Caco-2 (cell line): ENCODE measurements around the gene RFX3. TPM values are rescaled to one million over a fixed set of nuclear protein-coding genes. Genes with fewer than 3 reads are reported as not detected.

Experiments used
- BruUV-seq: library from RNA; stranded (reverse); fragments of 400-500 nt; replicated peaks from 2 replicates; lab custom pipeline; 2021; lab: Mats Ljungman, UMichigan
- CTCF ChIA-PET: fragments of 300-600 bp; sonication (Branson Sonifier 250); formaldehyde crosslinking; loops from one replicate; lab custom pipeline; 2022; ENCODE audit warnings: antibody characterized with exemption; lab: Charles Lee
- POLR2A ChIA-PET: fragments of 300-600 bp; sonication (Branson Sonifier 250); formaldehyde crosslinking; loops from one replicate; lab custom pipeline; 2022; ENCODE audit warnings: antibody characterized with exemption; lab: Charles Lee
- DNase-seq, 2 experiments: peaks; one replicate each; pipeline versions ENCODE4 v3.0.0 to v3.0.0-alpha.2; 2020 to 2022
- H3K27me3 ChIP-seq: replicated peaks from 2 replicates; pipeline ENCODE4 v1.6.0; 2011; ENCODE audit warnings: low read length; ENCODE audit not compliant: control insufficient read depth, insufficient read depth
- H3K36me3 ChIP-seq: 2 replicates; pipeline ENCODE4 v1.5.1; 2011; ENCODE audit warnings: low read length; ENCODE audit not compliant: control insufficient read depth, insufficient read depth
- H3K4me1 ChIP-seq: fragments of 250-450 bp; sonication (Bioruptor Pico); 2 replicates; pipeline ENCODE4 v1.5.1; 2020; ENCODE audit warnings: mild to moderate bottlenecking
- H3K4me3 ChIP-seq: 2 replicates; pipeline ENCODE4 v1.5.1; 2011; ENCODE audit warnings: low read depth, mild to moderate bottlenecking, control low read depth, low read length
- H3K9me3 ChIP-seq: fragments of 250-450 bp; sonication (Bioruptor Pico); 2 replicates; pipeline ENCODE4 v1.5.1; 2020; ENCODE audit warnings: mild to moderate bottlenecking, moderate library complexity
- H3K27ac Mint-ChIP-seq: one replicate; pipeline ENCODE4 v1.8.0; 2022; ENCODE audit warnings: mixed read lengths; ENCODE audit not compliant: unreplicated experiment
- H3K27me3 Mint-ChIP-seq: one replicate; pipeline ENCODE4 v1.8.0; 2022; ENCODE audit warnings: mixed read lengths; ENCODE audit not compliant: insufficient read depth, unreplicated experiment
- H3K36me3 Mint-ChIP-seq: one replicate; pipeline ENCODE4 v1.8.0; 2022; ENCODE audit warnings: mild to moderate bottlenecking, mixed read lengths; ENCODE audit not compliant: insufficient read depth, unreplicated experiment
- H3K4me1 Mint-ChIP-seq: one replicate; pipeline ENCODE4 v1.8.0; 2022; ENCODE audit warnings: low read depth, mixed read lengths; ENCODE audit not compliant: unreplicated experiment
- H3K4me3 Mint-ChIP-seq: one replicate; pipeline ENCODE4 v1.8.0; 2022; ENCODE audit warnings: mild to moderate bottlenecking, moderate library complexity, mixed read lengths; ENCODE audit not compliant: unreplicated experiment
- H3K9me3 Mint-ChIP-seq: one replicate; pipeline ENCODE4 v1.8.0; 2022; ENCODE audit warnings: mixed read lengths; ENCODE audit not compliant: unreplicated experiment
- CTCF ChIP-seq, 2 experiments: fragments of 200-600 bp in 1 of 2; IDR thresholded peaks; 1 replicate in 1 of 2; 2 replicates in 1 of 2; pipeline versions ENCODE4 v1.5.1 to v1.8.0; 2011 to 2022; ENCODE audit warnings: antibody characterized with exemption in 1 of 2, control low read depth in 1 of 2, inconsistent platforms in 1 of 2, low read depth in 1 of 2, low read length in 1 of 2, mild to moderate bottlenecking in 1 of 2, moderate library complexity in 1 of 2; ENCODE audit not compliant: insufficient read depth in 1 of 2, severe bottlenecking in 1 of 2, unreplicated experiment in 1 of 2
- intact Hi-C: fragments of 100-400 bp; cut with micrococcal nuclease; formaldehyde crosslinking; loops from one replicate; pipeline ENCODE4 v1.10.0; 2022; ENCODE audit not compliant: unreplicated experiment
- total RNA-seq: library from RNA; stranded (reverse); gene quantifications from 2 replicates; pipeline ENCODE4 v1.2.3, GENCODE V29; 2022

RFX3 gene
- total RNA-seq, 1 experiment from 2014 or later: 4.2 TPM

GRCh38 chr9:3343671-3344070 lies 182.1 kb downstream of the RFX3 start:
- Mint-ChIP-seq H3K27ac (no peak overlapping the region), H3K36me3 (no peaks in the 10 kb centered on the region), H3K9me3 (no peaks in the 10 kb centered on the region), H3K27me3 (no peaks in the 10 kb centered on the region), H3K4me3 (no peak overlapping the region), H3K4me1 (no peaks in the 10 kb centered on the region)
- Histone ChIP-seq H3K36me3 (no peaks in the 10 kb centered on the region), H3K4me1 (no peaks in the 10 kb centered on the region), H3K27me3 (no peaks in the 10 kb centered on the region), H3K4me3 (no peak overlapping the region), H3K9me3 (no peaks in the 10 kb centered on the region)
- intact Hi-C loops: no loop called here
- ChIA-PET CTCF (no interaction called here), POLR2A (no interaction called here)
- DNase-seq: no peak
- TF ChIP-seq CTCF (IDR thresholded peaks at IDR 0.05; ENCODE audit: insufficient read depth in 1 of 2, low read depth in 1 of 2, low read length in 1 of 2, severe bottlenecking in 1 of 2, unreplicated experiment in 1 of 2): no peak
- no TSS peak for BruUV-seq

GRCh38 chr9:3342159-3342777 lies 183.5 kb downstream of the RFX3 start:
- BruUV-seq: no TSS peak
- H3K36me3 ChIP-seq: no peaks in the 10 kb centered on the region
- Mint-ChIP-seq H3K36me3 (no peaks in the 10 kb centered on the region), H3K4me1 (no peaks in the 10 kb centered on the region), H3K9me3 (no peaks in the 10 kb centered on the region), H3K4me3 (no peak overlapping the region), H3K27ac (no peak overlapping the region), H3K27me3 (no peaks in the 10 kb centered on the region)
- no peak for DNase-seq
- ChIA-PET CTCF (no interaction called here), POLR2A (no interaction called here)
- intact Hi-C loops: no loop called here
- no peaks in the 10 kb centered on the region for H3K4me1 ChIP-seq
- no peaks in the 10 kb centered on the region for H3K9me3 ChIP-seq
- no peaks in the 10 kb centered on the region for H3K27me3 ChIP-seq
- H3K4me3 ChIP-seq: no peak overlapping the region
- no peak for TF ChIP-seq CTCF (IDR thresholded peaks at IDR 0.05; ENCODE audit: insufficient read depth in 1 of 2, low read depth in 1 of 2, low read length in 1 of 2, severe bottlenecking in 1 of 2, unreplicated experiment in 1 of 2)

GRCh38 chr9:3337515-3338225 lies 188.1 kb downstream of the RFX3 start:
- CTCF ChIA-PET: no interaction called here
- Mint-ChIP-seq H3K4me1 (no peaks in the 10 kb centered on the region), H3K9me3 (no peaks in the 10 kb centered on the region), H3K36me3 (no peaks in the 10 kb centered on the region), H3K27ac (no peak overlapping the region), H3K27me3 (no peaks in the 10 kb centered on the region), H3K4me3 (no peak overlapping the region)
- no peaks in the 10 kb centered on the region for H3K4me1 ChIP-seq
- no peak for TF ChIP-seq CTCF (IDR thresholded peaks at IDR 0.05; ENCODE audit: insufficient read depth in 1 of 2, low read depth in 1 of 2, low read length in 1 of 2, severe bottlenecking in 1 of 2, unreplicated experiment in 1 of 2)
- DNase-seq: no peak
- no peaks in the 10 kb centered on the region for H3K9me3 ChIP-seq
- no peaks in the 10 kb centered on the region for H3K27me3 ChIP-seq
- no TSS peak for BruUV-seq
- intact Hi-C loops: no loop called here
- POLR2A ChIA-PET: no interaction called here
- H3K36me3 ChIP-seq: no peaks in the 10 kb centered on the region
- H3K4me3 ChIP-seq: no peak overlapping the region
